HEK293 (cell line): ENCODE data around the gene GPD1.

Experiments used
- CTCF ChIP-seq: fragments of 450-650 bp; formaldehyde crosslinking; IDR thresholded peaks from 2 replicates; pipeline ENCODE4 v1.5.1; 2016; ENCODE audit warnings: missing biosample characterization, missing genetic modification characterization
- ELK4 ChIP-seq: IDR thresholded peaks from 2 replicates; pipeline ENCODE4 v1.6.1; 2011; ENCODE audit warnings: mild to moderate bottlenecking, low read depth, low read length, borderline replicate concordance
- GLIS1 ChIP-seq: fragments of 450-650 bp; formaldehyde crosslinking; IDR thresholded peaks from 2 replicates; pipeline ENCODE4 v1.5.1; 2016; ENCODE audit warnings: missing biosample characterization, missing genetic modification characterization
- HIC1 ChIP-seq: fragments of 450-650 bp; formaldehyde crosslinking; IDR thresholded peaks from 2 replicates; pipeline ENCODE4 v1.5.1; 2016; ENCODE audit warnings: missing biosample characterization, missing genetic modification characterization
- KLF16 ChIP-seq: fragments of 450-650 bp; formaldehyde crosslinking; IDR thresholded peaks from 2 replicates; pipeline ENCODE4 v1.5.1; 2017; ENCODE audit warnings: missing biosample characterization, missing genetic modification characterization
- PRDM10 ChIP-seq: fragments of 450-650 bp; formaldehyde crosslinking; IDR thresholded peaks from 2 replicates; pipeline ENCODE4 v1.5.1; 2016; ENCODE audit warnings: missing biosample characterization, missing genetic modification characterization
- PRDM4 ChIP-seq: fragments of 450-650 bp; formaldehyde crosslinking; IDR thresholded peaks from 2 replicates; pipeline ENCODE4 v1.5.1; 2017; ENCODE audit warnings: missing biosample characterization, missing genetic modification characterization
- SCRT1 ChIP-seq: fragments of 450-650 bp; formaldehyde crosslinking; IDR thresholded peaks from 2 replicates; pipeline ENCODE4 v1.5.1; 2016; ENCODE audit warnings: missing biosample characterization, missing genetic modification characterization, borderline replicate concordance
- SCRT2 ChIP-seq: fragments of 450-650 bp; formaldehyde crosslinking; IDR thresholded peaks from 2 replicates; pipeline ENCODE4 v1.5.1; 2016; ENCODE audit warnings: missing biosample characterization, missing genetic modification characterization
- ZBTB20 ChIP-seq: fragments of 450-650 bp; formaldehyde crosslinking; IDR thresholded peaks from 2 replicates; pipeline ENCODE4 v1.5.1; 2016; ENCODE audit warnings: missing biosample characterization, missing genetic modification characterization
- ZBTB8A ChIP-seq: fragments of 450-650 bp; formaldehyde crosslinking; IDR thresholded peaks from 2 replicates; pipeline ENCODE4 v1.5.1; 2016; ENCODE audit warnings: missing biosample characterization, missing genetic modification characterization
- ZFP69B ChIP-seq: fragments of 450-650 bp; formaldehyde crosslinking; IDR thresholded peaks from 2 replicates; pipeline ENCODE4 v1.5.1; 2016; ENCODE audit warnings: missing biosample characterization, missing genetic modification characterization
- ZIC2 ChIP-seq: fragments of 450-650 bp; formaldehyde crosslinking; IDR thresholded peaks from 2 replicates; pipeline ENCODE4 v1.5.1; 2016; ENCODE audit warnings: missing biosample characterization, missing genetic modification characterization
- ZNF449 ChIP-seq: fragments of 450-650 bp; formaldehyde crosslinking; IDR thresholded peaks from 2 replicates; pipeline ENCODE4 v1.5.1; 2017; ENCODE audit warnings: missing biosample characterization, mild to moderate bottlenecking, missing genetic modification characterization, moderate library complexity
- ZNF561 ChIP-seq: fragments of 450-650 bp; IDR thresholded peaks from 2 replicates; pipeline ENCODE4 v1.5.1; 2018; ENCODE audit warnings: missing biosample characterization, missing genetic modification characterization, borderline replicate concordance
- ZNF600 ChIP-seq: fragments of 450-650 bp; formaldehyde crosslinking; IDR thresholded peaks from 2 replicates; pipeline ENCODE4 v1.5.1; 2016; ENCODE audit warnings: missing biosample characterization, missing genetic modification characterization
- ZNF629 ChIP-seq: fragments of 450-650 bp; formaldehyde crosslinking; IDR thresholded peaks from 2 replicates; pipeline ENCODE4 v1.5.1; 2017; ENCODE audit warnings: missing biosample characterization, missing genetic modification characterization
- ZNF701 ChIP-seq: fragments of 450-650 bp; formaldehyde crosslinking; IDR thresholded peaks from 2 replicates; pipeline ENCODE4 v1.5.1; 2016; ENCODE audit warnings: missing biosample characterization, missing genetic modification characterization
- ZNF76 ChIP-seq: fragments of 450-650 bp; formaldehyde crosslinking; IDR thresholded peaks from 2 replicates; pipeline ENCODE4; 2016; ENCODE audit warnings: low read depth, missing biosample characterization, missing genetic modification characterization, borderline replicate concordance
- ZNF785 ChIP-seq: fragments of 450-650 bp; formaldehyde crosslinking; IDR thresholded peaks from 2 replicates; pipeline ENCODE4 v1.5.1; 2016; ENCODE audit warnings: missing biosample characterization, missing genetic modification characterization
- ZSCAN30 ChIP-seq: fragments of 450-650 bp; IDR thresholded peaks from 2 replicates; pipeline ENCODE4 v1.5.1; 2018; ENCODE audit warnings: missing biosample characterization, mild to moderate bottlenecking, missing genetic modification characterization, moderate library complexity
- ZSCAN4 ChIP-seq: fragments of 450-650 bp; formaldehyde crosslinking; IDR thresholded peaks from 2 replicates; pipeline ENCODE4 v1.5.1; 2017; ENCODE audit warnings: missing biosample characterization, missing genetic modification characterization
- ZXDB ChIP-seq: fragments of 450-650 bp; formaldehyde crosslinking; IDR thresholded peaks from 2 replicates; pipeline ENCODE4 v1.5.1; 2016; ENCODE audit warnings: missing biosample characterization, missing genetic modification characterization

GPD1 gene

GRCh38 chr12:50057000-50057841 lies 46.6 kb upstream of the GPD1 start, which contains the start of gene ASIC1 (continued):
- TF ChIP-seq HIC1 (tag by site-specific recombination) (0 out of 2 replicates have a peak, but pooled peaks have one; percentile 11), GLIS1 (tag by site-specific recombination) (peak; percentile 67), ZSCAN30 (peak; percentile 46; the same call in 1 of the 2 replicates), SCRT1 (tag by site-specific recombination) (peak; percentile 95), ZSCAN4 (tag by site-specific recombination) (peak; percentile 97), ZNF449 (no peak), ZFP69B (tag by site-specific recombination) (peak; percentile 69; the same call in 1 of the 2 replicates), ELK4 (no peak), ZNF785 (tag by site-specific recombination) (0 out of 2 replicates have a peak, but pooled peaks have one; percentile 54), ZBTB20 (tag by site-specific recombination) (peak; percentile 84), ZBTB8A (0 out of 2 replicates have a peak, but pooled peaks have one; percentile 44), ZNF76 (tag by site-specific recombination) (peak; percentile 61; the same call in 1 of the 2 replicates), SCRT2 (tag by site-specific recombination) (peak; percentile 96), ZNF600 (tag by site-specific recombination) (0 out of 2 replicates have a peak, but pooled peaks have one; percentile 51), ZNF629 (tag by site-specific recombination) (0 out of 2 replicates have a peak, but pooled peaks have one; percentile 54), CTCF (tag by site-specific recombination) (peak; percentile 97), ZNF701 (tag by site-specific recombination) (no peak), PRDM4 (tag by site-specific recombination) (peak; percentile 31; the same call in 1 of the 2 replicates), ZIC2 (peak; percentile 37; the same call in 1 of the 2 replicates), PRDM10 (tag by site-specific recombination) (peak; percentile 59), KLF16 (tag by site-specific recombination) (peak; percentile 63; the same call in 1 of the 2 replicates), ZNF561 (peak; percentile 93; the same call in 1 of the 2 replicates), ZXDB (tag by site-specific recombination) (0 out of 2 replicates have a peak, but pooled peaks have one; percentile 44)
